ENCODE data around the gene PHACTR3. TPM values are rescaled to one million over a fixed set of nuclear protein-coding genes. Genes with fewer than 3 reads are reported as not detected.

The PHACTR3 gene
- total RNA-seq, 2 donors from 2014 or later: not detected

- Histone ChIP-seq H3K4me1 (ENCODE audit: control insufficient read depth in 1 of 2, low read depth in 2 of 2) (no peaks in the 10 kb centered on the region), H3K36me3 (no peaks in the 10 kb centered on the region), H3K27me3 (replicated peaks; ENCODE audit: insufficient read depth) (no peaks in the 10 kb centered on the region), H3K9me3 (no peaks in the 10 kb centered on the region), H3K4me3 (no peak overlapping the region), H3K27ac (no peak overlapping the region)
- ATAC-seq (ENCODE audit: insufficient number of reproducible peaks, low FRiP score, low read depth) (no peak), DNase-seq (ENCODE audit: low spot score) (no peak)
- TF ChIP-seq, protein P1, sequence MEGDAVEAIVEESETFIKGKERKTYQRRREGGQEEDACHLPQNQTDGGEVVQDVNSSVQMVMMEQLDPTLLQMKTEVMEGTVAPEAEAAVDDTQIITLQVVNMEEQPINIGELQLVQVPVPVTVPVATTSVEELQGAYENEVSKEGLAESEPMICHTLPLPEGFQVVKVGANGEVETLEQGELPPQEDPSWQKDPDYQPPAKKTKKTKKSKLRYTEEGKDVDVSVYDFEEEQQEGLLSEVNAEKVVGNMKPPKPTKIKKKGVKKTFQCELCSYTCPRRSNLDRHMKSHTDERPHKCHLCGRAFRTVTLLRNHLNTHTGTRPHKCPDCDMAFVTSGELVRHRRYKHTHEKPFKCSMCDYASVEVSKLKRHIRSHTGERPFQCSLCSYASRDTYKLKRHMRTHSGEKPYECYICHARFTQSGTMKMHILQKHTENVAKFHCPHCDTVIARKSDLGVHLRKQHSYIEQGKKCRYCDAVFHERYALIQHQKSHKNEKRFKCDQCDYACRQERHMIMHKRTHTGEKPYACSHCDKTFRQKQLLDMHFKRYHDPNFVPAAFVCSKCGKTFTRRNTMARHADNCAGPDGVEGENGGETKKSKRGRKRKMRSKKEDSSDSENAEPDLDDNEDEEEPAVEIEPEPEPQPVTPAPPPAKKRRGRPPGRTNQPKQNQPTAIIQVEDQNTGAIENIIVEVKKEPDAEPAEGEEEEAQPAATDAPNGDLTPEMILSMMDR (IDR thresholded peaks at IDR 0.05): no peak
Observed at GRCh38 chr20:59767656-59768055, 163.3 kb downstream of the PHACTR3 start.

DNA sequence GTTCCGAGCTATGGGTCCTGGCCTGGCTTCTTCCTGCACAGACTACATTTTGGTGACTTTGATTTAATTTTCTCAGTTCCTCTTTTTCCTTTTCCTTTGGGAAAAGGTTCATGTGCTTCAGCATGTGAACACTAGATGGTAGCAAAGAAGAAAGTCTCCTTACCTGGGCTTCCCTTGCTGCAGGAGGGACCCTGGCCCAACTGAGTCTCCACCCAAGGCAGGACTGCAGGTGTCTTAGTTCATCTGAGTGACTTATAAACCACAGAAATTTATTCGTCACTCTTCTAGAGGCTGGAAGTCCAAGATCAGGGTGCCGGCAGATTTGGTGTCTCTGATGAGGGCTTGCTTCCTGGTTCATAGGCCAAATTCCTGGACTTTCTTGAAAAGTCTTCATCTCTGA lies 165.9 kb downstream of the PHACTR3 start:
- Histone ChIP-seq H3K27me3 (replicated peaks; ENCODE audit: insufficient read depth) (no peaks in the 10 kb centered on the region), H3K4me1 (ENCODE audit: control insufficient read depth in 1 of 2, low read depth in 2 of 2) (no peaks in the 10 kb centered on the region), H3K9me3 (no peaks in the 10 kb centered on the region), H3K4me3 (no peak overlapping the region), H3K27ac (no peak overlapping the region), H3K36me3 (no peaks in the 10 kb centered on the region)
- no peak for DNase-seq (ENCODE audit: low spot score)
- ATAC-seq (ENCODE audit: insufficient number of reproducible peaks, low FRiP score, low read depth): no peak
- TF ChIP-seq, protein P1 (IDR thresholded peaks at IDR 0.05): no peak

DNA sequence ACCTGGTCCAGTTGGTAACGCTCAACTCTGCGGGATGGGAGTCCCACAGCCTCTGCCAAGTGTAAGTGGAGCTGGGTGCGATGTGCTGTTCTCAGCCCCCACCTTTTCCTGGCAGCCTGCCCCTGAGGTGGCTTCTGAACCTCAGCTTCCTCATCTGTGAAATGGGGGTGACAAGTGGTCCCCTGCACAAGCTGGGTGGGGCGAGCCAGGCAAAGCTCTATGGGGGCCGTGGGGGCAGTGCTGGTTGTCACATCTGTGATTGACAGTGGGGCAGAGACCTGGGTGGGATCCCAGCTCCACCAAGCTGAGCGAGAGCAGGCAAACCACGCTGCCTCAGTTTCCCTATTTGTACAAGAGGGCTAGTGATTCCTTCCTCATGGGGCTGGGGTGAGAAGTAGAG lies 166.5 kb downstream of the PHACTR3 start:
- no peak overlapping the region for H3K27ac ChIP-seq
- TF ChIP-seq, protein P1 (IDR thresholded peaks at IDR 0.05): no peak
- H3K27me3 ChIP-seq (replicated peaks; ENCODE audit: insufficient read depth): no peaks in the 10 kb centered on the region
- no peak overlapping the region for H3K4me3 ChIP-seq
- no peaks in the 10 kb centered on the region for H3K4me1 ChIP-seq (ENCODE audit: control insufficient read depth in 1 of 2, low read depth in 2 of 2)
- DNase-seq (ENCODE audit: low spot score) (no peak), ATAC-seq (ENCODE audit: insufficient number of reproducible peaks, low FRiP score, low read depth) (no peak)
- no peaks in the 10 kb centered on the region for H3K9me3 ChIP-seq
- no peaks in the 10 kb centered on the region for H3K36me3 ChIP-seq

GRCh38 chr20:59771506-59772372 lies 167.4 kb downstream of the PHACTR3 start:
- no peak overlapping the region for H3K4me3 ChIP-seq
- no peaks in the 10 kb centered on the region for H3K36me3 ChIP-seq
- no peak for ATAC-seq (ENCODE audit: insufficient number of reproducible peaks, low FRiP score, low read depth)
- no peaks in the 10 kb centered on the region for H3K4me1 ChIP-seq (ENCODE audit: control insufficient read depth in 1 of 2, low read depth in 2 of 2)
- TF ChIP-seq, protein P1 (IDR thresholded peaks at IDR 0.05): no peak
- H3K27me3 ChIP-seq (replicated peaks; ENCODE audit: insufficient read depth): no peaks in the 10 kb centered on the region
- no peak overlapping the region for H3K27ac ChIP-seq
- DNase-seq (ENCODE audit: low spot score): no peak
- no peaks in the 10 kb centered on the region for H3K9me3 ChIP-seq

DNA sequence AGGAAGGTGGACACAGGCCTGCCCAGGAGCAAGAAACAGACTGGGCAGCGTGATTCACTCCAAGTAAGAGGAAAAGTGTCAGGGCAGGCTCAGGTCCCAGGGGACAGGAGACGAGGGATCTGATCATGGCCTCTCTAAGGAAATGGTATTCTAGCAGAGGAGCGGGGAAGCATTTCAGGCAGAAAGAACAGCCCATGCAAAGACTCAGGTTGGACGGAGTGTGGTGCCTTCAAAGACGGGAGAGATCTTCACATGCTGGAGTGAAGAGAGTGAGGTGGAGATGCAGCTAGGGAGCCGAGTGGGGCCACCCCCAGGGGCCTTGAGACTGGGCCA lies 168.0 kb downstream of the PHACTR3 start:
- no peaks in the 10 kb centered on the region for H3K4me1 ChIP-seq (ENCODE audit: control insufficient read depth in 1 of 2, low read depth in 2 of 2)
- ATAC-seq (ENCODE audit: insufficient number of reproducible peaks, low FRiP score, low read depth): no peak
- H3K27ac ChIP-seq: no peak overlapping the region
- no peaks in the 10 kb centered on the region for H3K27me3 ChIP-seq (replicated peaks; ENCODE audit: insufficient read depth)
- H3K9me3 ChIP-seq: no peaks in the 10 kb centered on the region
- H3K36me3 ChIP-seq: no peaks in the 10 kb centered on the region
- TF ChIP-seq, protein P1 (IDR thresholded peaks at IDR 0.05): no peak
- no peak for DNase-seq (ENCODE audit: low spot score)
- H3K4me3 ChIP-seq: no peak overlapping the region
